ENCODE data around the gene VEGFB.

The VEGFB gene

DNA sequence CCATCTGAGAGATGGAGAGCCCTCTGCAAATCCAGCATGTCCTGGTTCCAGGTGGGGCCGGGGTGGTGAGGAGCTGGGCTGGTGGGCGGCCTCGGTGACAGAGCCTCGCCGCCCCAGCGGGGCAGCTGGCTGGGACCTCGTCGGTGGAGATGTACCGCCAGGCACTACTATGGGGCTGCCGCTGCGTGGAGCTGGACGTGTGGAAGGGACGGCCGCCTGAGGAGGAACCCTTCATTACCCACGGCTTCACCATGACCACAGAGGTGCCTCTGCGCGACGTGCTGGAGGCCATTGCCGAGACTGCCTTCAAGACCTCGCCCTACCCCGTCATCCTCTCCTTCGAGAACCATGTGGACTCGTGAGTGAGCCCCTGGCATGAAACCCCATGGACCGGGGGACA lies 24.0 kb downstream of the VEGFB start:
- no peak overlapping the region for H3K4me3 ChIP-seq (ENCODE audit: low read depth, low read length)
- DNase-seq (ENCODE audit: low read depth) = no peak
- TF ChIP-seq, protein P1, sequence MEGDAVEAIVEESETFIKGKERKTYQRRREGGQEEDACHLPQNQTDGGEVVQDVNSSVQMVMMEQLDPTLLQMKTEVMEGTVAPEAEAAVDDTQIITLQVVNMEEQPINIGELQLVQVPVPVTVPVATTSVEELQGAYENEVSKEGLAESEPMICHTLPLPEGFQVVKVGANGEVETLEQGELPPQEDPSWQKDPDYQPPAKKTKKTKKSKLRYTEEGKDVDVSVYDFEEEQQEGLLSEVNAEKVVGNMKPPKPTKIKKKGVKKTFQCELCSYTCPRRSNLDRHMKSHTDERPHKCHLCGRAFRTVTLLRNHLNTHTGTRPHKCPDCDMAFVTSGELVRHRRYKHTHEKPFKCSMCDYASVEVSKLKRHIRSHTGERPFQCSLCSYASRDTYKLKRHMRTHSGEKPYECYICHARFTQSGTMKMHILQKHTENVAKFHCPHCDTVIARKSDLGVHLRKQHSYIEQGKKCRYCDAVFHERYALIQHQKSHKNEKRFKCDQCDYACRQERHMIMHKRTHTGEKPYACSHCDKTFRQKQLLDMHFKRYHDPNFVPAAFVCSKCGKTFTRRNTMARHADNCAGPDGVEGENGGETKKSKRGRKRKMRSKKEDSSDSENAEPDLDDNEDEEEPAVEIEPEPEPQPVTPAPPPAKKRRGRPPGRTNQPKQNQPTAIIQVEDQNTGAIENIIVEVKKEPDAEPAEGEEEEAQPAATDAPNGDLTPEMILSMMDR (IDR thresholded peaks at IDR 0.05; ENCODE audit: low read depth, low read length, missing control alignments) = no peak

DNA sequence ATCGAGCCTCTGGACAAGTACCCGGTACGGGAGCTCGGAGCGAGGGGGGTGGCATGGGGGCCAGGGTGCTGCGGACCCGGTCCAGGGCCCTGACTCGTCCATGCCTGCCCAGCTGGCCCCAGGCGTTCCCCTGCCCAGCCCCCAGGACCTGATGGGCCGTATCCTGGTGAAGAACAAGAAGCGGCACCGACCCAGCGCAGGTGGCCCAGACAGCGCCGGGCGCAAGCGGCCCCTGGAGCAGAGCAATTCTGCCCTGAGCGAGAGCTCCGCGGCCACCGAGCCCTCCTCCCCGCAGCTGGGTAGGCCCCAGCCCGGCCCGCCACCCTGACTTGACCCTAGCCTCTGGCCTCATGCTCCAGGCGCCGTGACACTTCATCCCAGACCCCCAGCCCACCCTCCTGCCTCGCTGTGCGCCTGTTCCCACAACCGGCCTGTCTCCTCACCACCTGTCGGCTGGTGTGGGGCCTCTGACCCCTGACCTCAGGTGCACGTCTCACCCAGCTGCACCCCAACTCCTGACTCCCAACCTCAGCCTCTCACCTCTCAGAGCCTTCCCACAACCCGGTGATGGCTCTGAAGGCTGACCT lies 24.7 kb downstream of the VEGFB start:
- no peak overlapping the region for H3K4me3 ChIP-seq (ENCODE audit: low read depth, low read length)
- TF ChIP-seq, protein P1 (IDR thresholded peaks at IDR 0.05; ENCODE audit: low read depth, low read length, missing control alignments) = no peak
- DNase-seq (ENCODE audit: low read depth) = no peak

DNA sequence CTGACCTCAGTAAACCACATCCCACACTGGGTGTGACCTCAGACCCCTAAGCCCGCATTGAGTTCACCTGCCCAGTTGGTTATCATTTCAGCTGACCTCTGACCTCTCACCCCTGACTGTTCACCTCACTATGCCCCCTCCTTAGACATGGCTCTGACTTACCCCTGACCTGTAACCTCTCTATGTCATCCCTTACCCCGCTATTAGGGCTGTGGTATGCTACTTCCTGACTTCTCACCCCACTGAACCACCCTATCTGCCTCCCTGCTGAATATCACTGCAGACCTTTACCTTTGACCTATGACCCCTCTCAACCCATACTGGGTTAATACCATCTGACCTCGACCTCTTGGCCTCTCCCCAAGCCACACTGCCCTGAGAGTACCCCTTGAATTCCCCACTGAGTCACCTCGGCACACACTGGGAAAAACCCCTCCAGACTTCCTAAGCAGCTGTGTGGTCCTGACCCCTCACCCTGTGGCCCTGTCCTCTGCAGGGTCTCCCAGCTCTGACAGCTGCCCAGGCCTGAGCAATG lies 25.2 kb downstream of the VEGFB start:
- TF ChIP-seq, protein P1 (IDR thresholded peaks at IDR 0.05; ENCODE audit: low read depth, low read length, missing control alignments) = no peak
- DNase-seq (ENCODE audit: low read depth) = no peak
- no peak overlapping the region for H3K4me3 ChIP-seq (ENCODE audit: low read depth, low read length)

DNA sequence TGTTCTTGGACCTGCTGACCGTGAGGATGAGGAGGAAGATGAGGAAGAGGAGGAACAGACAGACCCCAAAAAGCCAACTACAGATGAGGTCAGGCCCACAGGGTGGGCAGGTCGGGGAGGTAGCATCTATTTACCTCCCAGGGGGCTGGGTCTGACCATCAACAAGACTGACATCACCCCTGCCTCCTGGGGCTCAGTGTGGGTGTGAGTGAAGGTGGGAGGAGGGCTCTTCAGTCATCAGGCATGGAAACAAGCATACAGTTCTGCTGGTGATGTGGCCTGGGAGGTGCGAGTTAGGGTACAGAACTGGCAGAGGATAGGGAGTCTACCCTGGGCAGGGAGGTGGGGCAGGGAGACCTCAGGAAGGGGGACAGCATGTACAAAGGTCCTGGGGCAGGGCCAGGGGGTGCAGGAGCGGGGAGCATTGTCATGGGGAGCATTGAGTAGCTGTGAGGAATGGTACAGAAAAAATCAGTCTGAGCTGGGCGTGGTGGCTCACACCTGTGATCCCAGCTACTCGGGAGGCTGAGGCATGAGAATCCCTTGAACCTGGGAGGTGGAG lies 25.8 kb downstream of the VEGFB start:
- H3K4me3 ChIP-seq (ENCODE audit: low read depth, low read length) = no peak overlapping the region
- DNase-seq (ENCODE audit: low read depth) = no peak
- TF ChIP-seq, protein P1 (IDR thresholded peaks at IDR 0.05; ENCODE audit: low read depth, low read length, missing control alignments) = no peak

DNA sequence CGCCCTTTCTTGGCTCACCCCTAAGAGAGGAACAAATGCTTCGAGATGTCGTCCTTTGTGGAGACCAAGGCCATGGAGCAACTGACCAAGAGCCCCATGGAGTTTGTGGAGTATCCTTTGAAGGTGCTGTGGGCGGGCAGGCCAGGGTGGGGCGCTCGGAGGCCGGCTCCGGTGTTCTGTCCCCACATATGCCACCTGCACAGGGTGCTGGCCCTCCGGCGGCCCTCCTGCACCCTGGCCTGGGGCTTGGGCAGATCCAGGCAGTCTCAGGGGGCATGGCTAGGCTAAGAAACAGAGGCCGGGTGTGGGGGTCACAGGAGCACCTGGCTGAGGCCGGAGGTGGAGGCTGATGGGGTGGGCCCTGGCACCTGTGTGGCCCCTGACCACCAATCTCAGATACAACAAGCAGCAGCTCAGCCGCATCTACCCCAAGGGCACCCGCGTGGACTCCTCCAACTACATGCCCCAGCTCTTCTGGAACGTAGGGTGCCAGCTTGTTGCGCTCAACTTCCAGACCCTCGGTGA lies 27.2 kb downstream of the VEGFB start:
- TF ChIP-seq, protein P1 (IDR thresholded peaks at IDR 0.05; ENCODE audit: low read depth, low read length, missing control alignments) = no peak
- H3K4me3 ChIP-seq (ENCODE audit: low read depth, low read length) = no peak overlapping the region
- no peak for DNase-seq (ENCODE audit: low read depth)

DNA sequence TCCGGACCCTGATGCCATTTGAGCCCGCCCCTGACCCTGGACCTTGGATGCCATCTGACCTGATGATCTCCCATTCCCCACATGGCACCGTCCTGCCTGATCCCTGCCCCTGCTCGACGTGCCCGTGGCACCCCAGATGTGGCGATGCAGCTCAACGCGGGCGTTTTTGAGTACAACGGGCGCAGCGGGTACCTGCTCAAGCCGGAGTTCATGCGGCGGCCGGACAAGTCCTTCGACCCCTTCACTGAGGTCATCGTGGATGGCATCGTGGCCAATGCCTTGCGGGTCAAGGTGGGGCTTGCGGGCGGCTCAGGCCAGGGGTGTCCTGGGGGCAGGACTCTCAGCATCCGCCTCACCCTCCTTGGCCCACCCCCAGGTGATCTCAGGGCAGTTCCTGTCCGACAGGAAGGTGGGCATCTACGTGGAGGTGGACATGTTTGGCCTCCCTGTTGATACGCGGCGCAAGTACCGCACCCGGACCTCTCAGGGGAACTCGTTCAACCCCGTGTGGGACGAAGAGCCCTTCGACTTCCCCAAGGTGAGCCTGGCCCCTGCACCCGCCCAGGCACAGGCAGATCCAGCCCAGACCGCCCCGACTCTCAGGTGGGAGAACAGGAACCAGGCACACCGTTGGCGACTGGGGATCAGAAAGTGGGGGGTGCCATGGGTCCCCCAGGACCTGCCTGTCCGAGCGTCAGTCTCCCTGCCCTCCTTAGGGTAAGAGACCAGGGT lies 28.1 kb downstream of the VEGFB start:
- DNase-seq (ENCODE audit: low read depth) = no peak
- TF ChIP-seq, protein P1 (IDR thresholded peaks at IDR 0.05; ENCODE audit: low read depth, low read length, missing control alignments) = no peak
- H3K4me3 ChIP-seq (ENCODE audit: low read depth, low read length) = no peak overlapping the region
